HepG2 (cell line): ENCODE data around the gene PLB1. TPM values are rescaled to one million over a fixed set of nuclear protein-coding genes. Genes with fewer than 3 reads are reported as not detected.

Experiments
- ATAC-seq: fragments of 200-7000 bp; cut with Tn5 transposase; 3 replicates; pipeline ENCODE4 v1.9.1; 2020; ENCODE audit warnings: mild to moderate bottlenecking, moderate library complexity
- BruUV-seq: library from RNA; stranded (reverse); fragments of 400-500 nt; replicated peaks from 2 replicates; lab custom pipeline; 2021; lab: Mats Ljungman, UMichigan
- CTCF ChIA-PET: fragments of 300-600 bp; formaldehyde crosslinking; extraction: SDS; loops from one replicate; lab custom pipeline; 2021; ENCODE audit warnings: low total read pairs, inconsistent platforms, low intra/inter-chr PET ratio; lab: Yijun Ruan, JAX
- POLR2A ChIA-PET: fragments of 350-600 bp; sonication (Branson Sonifier 250); formaldehyde crosslinking; loops from one replicate; lab custom pipeline; 2020; ENCODE audit warnings: antibody characterized with exemption, inconsistent platforms; lab: Yijun Ruan, JAX
- DNase-seq: peaks from one replicate; pipeline ENCODE4 v3.0.0-alpha.2; 2015; ENCODE audit warnings: low spot score
- FAIRE-seq: peaks from 3 replicates; lab custom pipeline; 2011; peaks lifted over from hg19 to GRCh38; lab: Jason Lieb, UNC
- H2AFZ ChIP-seq: one replicate; pipeline ENCODE4 v1.6.1; 2011; ENCODE audit warnings: low read length, inconsistent platforms
- H3K27ac ChIP-seq: fragments of 300-600 bp; 3 replicates; pipeline ENCODE4 v1.8.0; 2011; ENCODE audit warnings: mixed run types, mild to moderate bottlenecking, mixed read lengths, low read length, inconsistent platforms; ENCODE audit not compliant: insufficient read depth; ENCODE audit errors: extremely low read length
- H3K27me3 ChIP-seq, 2 experiments: fragments of 200-600 bp in 1 of 2; 2 replicates in 1 of 2; 3 replicates in 1 of 2; pipeline versions ENCODE4 v1.6.0 to v1.8.0; 2011; ENCODE audit warnings: low read length in 2 of 2, mild to moderate bottlenecking in 2 of 2, moderate library complexity in 2 of 2, inconsistent platforms in 1 of 2; ENCODE audit not compliant: insufficient read depth in 2 of 2, control insufficient read depth in 1 of 2
- H3K36me3 ChIP-seq, 2 experiments: fragments of 200-600 bp in 1 of 2; replicated peaks in 1 of 2; 2 replicates in 1 of 2; 3 replicates in 1 of 2; pipeline versions ENCODE4 v1.5.1 to v1.8.0; 2011; ENCODE audit warnings: low read length in 2 of 2, inconsistent platforms in 1 of 2; ENCODE audit not compliant: insufficient read depth in 2 of 2, control insufficient read depth in 1 of 2
- H3K4me1 ChIP-seq: 2 replicates; pipeline ENCODE4 v1.5.1; 2012; ENCODE audit warnings: low read length, inconsistent platforms; ENCODE audit not compliant: insufficient read depth
- H3K4me2 ChIP-seq: 2 replicates; pipeline ENCODE4 v1.6.0; 2011; ENCODE audit warnings: low read depth, low read length, inconsistent platforms
- H3K4me3 ChIP-seq, 3 experiments: fragments of 200-600 bp in 1 of 3; sonication (generic), shearing (Covaris generic) in 1 of 3; replicated peaks in 1 of 3; 2 replicates each; pipeline ENCODE4 v1.5.1; 2011 to 2016; ENCODE audit warnings: low read length in 3 of 3, inconsistent platforms in 2 of 3, low read depth in 2 of 3, mild to moderate bottlenecking in 2 of 3, control low read depth in 1 of 3, mixed read lengths in 1 of 3; ENCODE audit not compliant: insufficient read depth in 1 of 3
- H3K79me2 ChIP-seq: one replicate; pipeline ENCODE4 v1.6.1; 2011; ENCODE audit warnings: low read length, inconsistent platforms; ENCODE audit not compliant: insufficient read depth
- H3K9ac ChIP-seq: 2 replicates; pipeline ENCODE4 v1.6.0; 2011; ENCODE audit warnings: mild to moderate bottlenecking, low read depth, low read length, inconsistent platforms; ENCODE audit not compliant: insufficient read depth
- H3K9me3 ChIP-seq: 2 replicates; pipeline ENCODE4 v1.5.1; 2012; ENCODE audit warnings: mild to moderate bottlenecking, low read length
- H4K20me1 ChIP-seq: 2 replicates; pipeline ENCODE4 v1.6.0; 2011; ENCODE audit warnings: inconsistent platforms, mild to moderate bottlenecking, low read length, moderate library complexity; ENCODE audit not compliant: insufficient read depth
- HNF4G ChIP-seq, 2 experiments: sonication (generic) in 1 of 2; formaldehyde crosslinking in 1 of 2; IDR thresholded peaks; 2 replicates each; pipeline versions ENCODE4 v1.4.0 to v1.6.1; 2011 to 2020; ENCODE audit warnings: borderline replicate concordance in 2 of 2, low read depth in 2 of 2, mild to moderate bottlenecking in 2 of 2, low read length in 1 of 2, missing genetic modification reagents in 1 of 2, moderate library complexity in 1 of 2
- MXI1 ChIP-seq: IDR thresholded peaks from 3 replicates; pipeline ENCODE4 v1.6.1; 2012; ENCODE audit warnings: low read depth, low read length, inconsistent platforms, borderline replicate concordance
- PHF5A ChIP-seq: IDR thresholded peaks from one replicate; pipeline ENCODE4 v1.6.1; 2018; ENCODE audit warnings: low read depth, missing genetic modification reagents; ENCODE audit not compliant: unreplicated experiment
- SIN3A ChIP-seq: IDR thresholded peaks from 2 replicates; pipeline ENCODE4 v1.6.1; 2011; ENCODE audit warnings: low read depth, mild to moderate bottlenecking, control low read depth, low read length, borderline replicate concordance
- ZBTB1 ChIP-seq: sonication (generic); formaldehyde crosslinking; IDR thresholded peaks from 2 replicates; pipeline ENCODE4 v1.4.0; 2020; ENCODE audit warnings: missing genetic modification reagents, borderline replicate concordance
- ZNF275 ChIP-seq: sonication (generic); formaldehyde crosslinking; IDR thresholded peaks from 2 replicates; pipeline ENCODE4 v1.8.0; 2022; ENCODE audit warnings: missing genetic modification reagents, mild to moderate bottlenecking, inconsistent platforms, borderline replicate concordance
- ZNF558 ChIP-seq: sonication (generic); formaldehyde crosslinking; IDR thresholded peaks from 2 replicates; pipeline ENCODE4 v1.9.0; 2022; ENCODE audit warnings: mild to moderate bottlenecking, missing genetic modification reagents, borderline replicate concordance
- ZNF878 ChIP-seq: sonication (generic); formaldehyde crosslinking; IDR thresholded peaks from 2 replicates; pipeline ENCODE4 v1.8.1; 2023; ENCODE audit warnings: mild to moderate bottlenecking, missing genetic modification reagents, moderate library complexity
- WGBS: methylation state at CpG from one replicate; pipeline ENCODE4 v1.1.6; 2017; ENCODE audit warnings: low lambda C conversion rate; 5-methylcytosine and 5-hydroxymethylcytosine counted together
- in situ Hi-C: cut with HindIII; loops from 2 replicates; pipeline ENCODE4 v1.10.0; 2017; ENCODE audit warnings: low pct_unique_long_range_greater_than_20kb; ENCODE audit not compliant: extremely low pct_ligation_motif_present
- intact Hi-C: fragments of 100-400 bp; cut with micrococcal nuclease; formaldehyde crosslinking; loops from one replicate; pipeline ENCODE4 v1.10.0; 2022; ENCODE audit not compliant: unreplicated experiment
- polyA plus RNA-seq, 8 experiments: library from polyadenylated mRNA; depleted of rRNA in 3 of 8; stranded (reverse) in 7 of 8; unstranded in 1 of 8; fragments of >200 nt; fragmentation: Illumina TruSeq in 4 of 8; extraction: Trizol in 4 of 8; gene quantifications; 2 replicates each; pipeline versions ENCODE4 v1.2.1 to v1.2.3, GENCODE V29; 2011 to 2016; ENCODE audit warnings: low read depth in 4 of 8, missing spikeins in 1 of 8, mixed read lengths in 1 of 8; ENCODE audit not compliant: insufficient read depth in 1 of 8
- total RNA-seq, 5 experiments: library from RNA; depleted of rRNA; stranded (reverse); fragments of >200 nt; fragmentation: Illumina TruSeq; extraction: Trizol; gene quantifications; 2 replicates each; pipeline ENCODE4 v1.2.3, GENCODE V29; 2016; ENCODE audit warnings: low read depth in 1 of 5

The PLB1 gene
- total and polyA plus RNA-seq, 2 of the 13 experiments (the other 11 are each of a cell fraction or from before 2014, with no cell fraction given) = 0.20 to 1.8 TPM

GRCh38 chr2:28603821-28604220 is 108.0 kb downstream of the PLB1 start:
- Histone ChIP-seq H2AFZ (no peak overlapping the region), H3K9me3 (no peaks in the 10 kb centered on the region), H4K20me1 (no peaks in the 10 kb centered on the region), H3K79me2 (no peaks in the 10 kb centered on the region), H3K27me3 (peaks cover 3 to 48% of the 10 kb centered on the region in 2 experiments; a peak in 4 of 5 replicates), H3K9ac (no peak overlapping the region), H3K36me3 (no peaks in the 10 kb centered on the region), H3K4me2 (no peak overlapping the region), H3K27ac (no peak overlapping the region), H3K4me1 (peaks cover 2% of the 10 kb centered on the region), H3K4me3 (no peak overlapping the region)
- ChIA-PET CTCF (no interaction called here), POLR2A (no interaction called here)
- 42% methylated on average over 7 of the region's 10 CpGs for WGBS
- intact Hi-C loops (no loop called here), in situ Hi-C loops (no loop called here)
- ATAC-seq (no peak), DNase-seq (no peak), FAIRE-seq (no peak)
- no peak for TF ChIP-seq ZNF275 (CRISPR knock-in tag)
- BruUV-seq = no TSS peak

GRCh38 chr2:28604284-28604843 is 108.5 kb downstream of the PLB1 start:
- Histone ChIP-seq H3K4me3 (no peak overlapping the region), H3K27ac (no peak overlapping the region), H3K4me2 (no peak overlapping the region), H3K4me1 (peaks cover 7% of the 10 kb centered on the region), H2AFZ (no peak overlapping the region), H3K9ac (no peak overlapping the region), H3K79me2 (no peaks in the 10 kb centered on the region), H4K20me1 (no peaks in the 10 kb centered on the region), H3K36me3 (no peaks in the 10 kb centered on the region), H3K9me3 (no peaks in the 10 kb centered on the region), H3K27me3 (peaks cover 3 to 48% of the 10 kb centered on the region in 2 experiments; a peak in 4 of 5 replicates)
- in situ Hi-C loops = no loop called here
- TF ChIP-seq ZBTB1 (CRISPR knock-in tag) (no peak), MXI1 (no peak), PHF5A (CRISPR knock-in tag) (no peak), SIN3A (no peak), ZNF878 (CRISPR knock-in tag) (no peak), ZNF558 (CRISPR knock-in tag) (no peak), HNF4G (IDR thresholded peaks at IDR 0.05; ENCODE audit: borderline replicate concordance, low read depth, low read length) (no peak), HNF4G (CRISPR knock-in tag; IDR thresholded peaks at IDR 0.05; ENCODE audit: borderline replicate concordance, low read depth) (no peak)
- no peak for ATAC-seq
- ChIA-PET CTCF (no interaction called here), POLR2A (no interaction called here)
- no peak for FAIRE-seq
- intact Hi-C loops = no loop called here
- no peak for DNase-seq
- no TSS peak for BruUV-seq
- 4% methylated on average over 4 of the region's 9 CpGs for WGBS
